ENCODE measurements around the gene MTHFD2. TPM values are rescaled to one million over a fixed set of nuclear protein-coding genes. Genes with fewer than 3 reads are reported as not detected.

The MTHFD2 gene
- polyA plus RNA-seq, 1 of the 3 experiments (the other 2 are of a cell fraction) = 68.6 TPM

DNA sequence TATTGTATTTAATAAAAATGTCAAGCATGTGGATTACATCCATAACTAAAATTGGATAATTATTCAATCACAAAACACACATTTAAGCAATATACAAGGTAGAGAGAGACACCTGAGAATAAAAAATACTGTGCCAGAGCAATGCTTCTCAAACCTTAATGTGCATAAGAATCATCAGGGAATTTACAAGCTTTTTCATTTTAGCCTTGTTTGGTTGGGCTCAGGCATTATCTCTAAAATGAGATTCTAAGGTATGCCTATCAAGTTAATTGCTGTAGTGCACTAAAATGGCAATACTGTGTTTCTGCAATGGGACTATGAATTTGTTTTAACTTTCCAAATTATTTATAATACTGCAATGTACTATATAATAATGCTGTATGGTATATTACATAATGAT lies 20.7 kb upstream of the MTHFD2 start:
- H3K9me2 ChIP-seq = no peaks in the 10 kb centered on the region
- H3K9ac ChIP-seq = peak overlapping the region; percentile 99
- ChIA-PET CTCF (interaction anchor here (0.9 to 2.0 kb wide), 5 partner anchors 8 to 33 kb away, joined by 3 to 9 read pairs (median 4); partner anchors contain the start of gene MTHFD2), POLR2A (interaction anchor here (1.0 to 2.6 kb wide), 11 partner anchors 10 to 441 kb away, joined by 3 to 24 read pairs (median 5); partner anchors contain the start of genes BOLA3, MTHFD2, STAMBP and TPRKB)
- peaks cover 0 to 30% of the 10 kb centered on the region in 2 experiments for H3K36me3 ChIP-seq (replicated peaks in 1 of 2; ENCODE audit: control insufficient read depth in 1 of 2, insufficient read depth in 2 of 2, low read length in 1 of 2)
- H3K4me2 ChIP-seq = peak overlapping the region; percentile 72
- H3K4me3 ChIP-seq (ENCODE audit: low read depth in 2 of 2, low read length in 1 of 2) = peak overlapping the region; percentile 71 to 96
- H3K9me3 ChIP-seq = no peaks in the 10 kb centered on the region
- H4K20me1 ChIP-seq (ENCODE audit: insufficient read depth) = peaks cover 55% of the 10 kb centered on the region
- peak overlapping the region; percentile 87 to 94 for H3K27ac ChIP-seq (ENCODE audit: low read depth in 2 of 2, low read length in 1 of 2)
- no peaks in the 10 kb centered on the region for H3K27me3 ChIP-seq (ENCODE audit: insufficient read depth)
- H2AFZ ChIP-seq (ENCODE audit: low read depth) = no peak overlapping the region
- DNase-seq = no peak
- peaks cover 4 to 6% of the 10 kb centered on the region in 2 experiments; a peak in 3 of 4 replicates for H3K4me1 ChIP-seq (ENCODE audit: control insufficient read depth in 1 of 2, insufficient read depth in 2 of 2, low read depth in 1 of 2, low read length in 1 of 2)
- H3F3A ChIP-seq (replicated peaks; ENCODE audit: insufficient read depth) = peaks cover 25% of the 10 kb centered on the region
- no peak for TF ChIP-seq MXI1 (IDR thresholded peaks at IDR 0.05; ENCODE audit: low read depth, low read length)
- 0 out of 2 replicates have a peak, but pooled peaks have one; percentile 7 for TF ChIP-seq RXRA (IDR thresholded peaks at IDR 0.05; ENCODE audit: borderline replicate concordance, low read depth)
- H3K79me2 ChIP-seq (ENCODE audit: insufficient read depth) = peaks cover 58% of the 10 kb centered on the region

DNA sequence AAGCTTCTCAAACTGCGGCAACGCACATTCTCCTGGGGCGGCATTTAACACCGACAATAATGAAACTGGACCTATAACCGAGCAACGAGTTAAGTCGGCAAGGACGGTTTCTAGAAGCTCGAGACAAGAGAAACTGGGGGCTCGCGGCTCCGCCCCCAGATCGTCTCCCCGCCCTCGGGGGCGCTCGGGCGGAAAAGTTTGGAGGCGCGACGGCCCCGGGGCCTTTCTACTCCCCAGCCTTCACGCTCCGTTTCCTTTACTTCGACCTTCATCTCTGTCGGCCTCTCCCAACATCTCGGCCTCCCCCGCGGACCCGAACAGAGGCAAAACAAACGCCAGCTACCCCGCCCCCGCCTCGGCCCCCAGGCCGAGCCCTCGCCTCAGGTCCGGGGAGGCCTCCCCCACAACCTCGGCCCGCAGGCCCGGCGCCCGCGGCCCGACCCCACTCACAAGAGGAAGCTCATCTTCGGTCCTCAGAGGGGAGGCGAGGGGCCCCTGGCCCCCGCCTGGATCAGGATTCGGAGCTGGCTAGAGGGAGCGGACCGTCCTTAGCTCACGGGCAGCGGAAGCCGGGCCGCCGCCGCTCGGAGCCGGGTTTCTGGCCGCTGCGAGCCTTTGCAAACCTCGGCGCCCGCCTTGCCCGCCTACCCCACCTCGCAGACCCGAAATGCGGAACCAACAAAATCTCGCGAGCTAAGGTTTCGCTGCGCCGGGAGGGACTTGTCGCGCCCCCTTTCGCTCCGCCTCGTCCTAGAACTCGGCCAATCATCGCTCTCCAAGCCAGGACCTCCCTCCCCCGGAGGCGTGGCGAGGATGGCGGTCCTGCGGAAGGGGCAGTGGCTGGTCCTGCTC lies 20.0 kb upstream of the MTHFD2 start, which contains the start of gene MOB1A:
TSS of gene MOB1A (minus strand) at position 669 of the 852 bp plus-strand sequence. CDS start at position 464, 205 bp downstream.
- H2AFZ ChIP-seq (ENCODE audit: low read depth) = peak within 1 kb of the TSS; percentile 89
- no peaks in the 10 kb centered on the region for H3K27me3 ChIP-seq (ENCODE audit: insufficient read depth)
- WGBS (ENCODE audit: low lambda C conversion rate) = 1% methylated on average over 52 of the region's 84 CpGs
- no peaks in the 10 kb centered on the region for H3K9me3 ChIP-seq
- H3K27ac ChIP-seq (ENCODE audit: low read depth in 2 of 2, low read length in 1 of 2) = peak within 1 kb of the TSS; percentile 87 to 94
- H3K4me3 ChIP-seq (ENCODE audit: low read depth in 2 of 2, low read length in 1 of 2) = peak within 1 kb of the TSS; percentile 71 to 96
- ChIA-PET CTCF (interaction anchor here (0.8 to 2.0 kb wide), 11 partner anchors 9 to 389 kb away, joined by 3 to 9 read pairs (median 4); partner anchors contain the start of gene MTHFD2), POLR2A (interaction anchor here (0.6 to 2.6 kb wide), 16 partner anchors 10 to 441 kb away, joined by 3 to 24 read pairs (median 4); partner anchors contain the start of genes BOLA3, C2orf81, DGUOK and MTHFD2)
- H3K9me2 ChIP-seq = no peaks in the 10 kb centered on the region
- peak within 1 kb of the TSS; percentile 99 for H3K9ac ChIP-seq
- H3K4me2 ChIP-seq = peak within 1 kb of the TSS; percentile 72
- DNase-seq = peak; percentile 97
- peaks cover 51% of the 10 kb centered on the region for H3K79me2 ChIP-seq (ENCODE audit: insufficient read depth)
- H3F3A ChIP-seq (replicated peaks; ENCODE audit: insufficient read depth) = peaks cover 24% of the 10 kb centered on the region
- H3K4me1 ChIP-seq (ENCODE audit: control insufficient read depth in 1 of 2, insufficient read depth in 2 of 2, low read depth in 1 of 2, low read length in 1 of 2) = peaks cover 4 to 6% of the 10 kb centered on the region in 2 experiments; a peak in 3 of 4 replicates
- H4K20me1 ChIP-seq (ENCODE audit: insufficient read depth) = peaks cover 47% of the 10 kb centered on the region
- H3K36me3 ChIP-seq (replicated peaks in 1 of 2; ENCODE audit: control insufficient read depth in 1 of 2, insufficient read depth in 2 of 2, low read length in 1 of 2) = peaks cover 0 to 28% of the 10 kb centered on the region in 2 experiments
- TF ChIP-seq TAF1 (IDR thresholded peaks at IDR 0.05; ENCODE audit: borderline replicate concordance, low read depth, low read length) (peak; percentile 87; the same call in 1 of the 2 replicates), EP300 (IDR thresholded peaks at IDR 0.05; ENCODE audit: borderline replicate concordance in 1 of 2, low read depth in 1 of 2, low read length in 1 of 2) (no peak), POLR2AphosphoS5 (IDR thresholded peaks at IDR 0.05; ENCODE audit: low read depth, low read length) (peak; percentile 95; the same call in 1 of the 2 replicates), SMC3 (IDR thresholded peaks at IDR 0.05; ENCODE audit: low read depth, low read length) (no peak), FOXM1 (IDR thresholded peaks at IDR 0.05; ENCODE audit: low read depth) (no peak), MXI1 (IDR thresholded peaks at IDR 0.05; ENCODE audit: low read depth, low read length) (peak; percentile 73), RXRA (IDR thresholded peaks at IDR 0.05; ENCODE audit: borderline replicate concordance, low read depth) (no peak), MAX (IDR thresholded peaks at IDR 0.05; ENCODE audit: low read depth) (no peak; the same call in 1 of the 2 replicates), CHD2 (IDR thresholded peaks at IDR 0.05; ENCODE audit: low read length, partially characterized antibody) (peak; percentile 99), FOXJ3 (CRISPR knock-in tag; IDR thresholded peaks at IDR 0.05) (no peak), NRF1 (IDR thresholded peaks at IDR 0.05; ENCODE audit: low read depth, low read length) (peak; percentile 64), TCF12 (IDR thresholded peaks at IDR 0.05) (no peak), ELF1 (IDR thresholded peaks at IDR 0.05) (peak; percentile 87), PBX3 (IDR thresholded peaks at IDR 0.05) (no peak), RCOR1 (IDR thresholded peaks at IDR 0.05; ENCODE audit: low read length) (no peak), SIN3A (IDR thresholded peaks at IDR 0.05; ENCODE audit: borderline replicate concordance, low read depth, low read length) (peak; percentile 79; the same call in 1 of the 2 replicates), RFX5 (IDR thresholded peaks at IDR 0.05; ENCODE audit: low read length) (no peak), JUND (IDR thresholded peaks at IDR 0.05) (no peak)
- TF ChIP-seq, protein P1, sequence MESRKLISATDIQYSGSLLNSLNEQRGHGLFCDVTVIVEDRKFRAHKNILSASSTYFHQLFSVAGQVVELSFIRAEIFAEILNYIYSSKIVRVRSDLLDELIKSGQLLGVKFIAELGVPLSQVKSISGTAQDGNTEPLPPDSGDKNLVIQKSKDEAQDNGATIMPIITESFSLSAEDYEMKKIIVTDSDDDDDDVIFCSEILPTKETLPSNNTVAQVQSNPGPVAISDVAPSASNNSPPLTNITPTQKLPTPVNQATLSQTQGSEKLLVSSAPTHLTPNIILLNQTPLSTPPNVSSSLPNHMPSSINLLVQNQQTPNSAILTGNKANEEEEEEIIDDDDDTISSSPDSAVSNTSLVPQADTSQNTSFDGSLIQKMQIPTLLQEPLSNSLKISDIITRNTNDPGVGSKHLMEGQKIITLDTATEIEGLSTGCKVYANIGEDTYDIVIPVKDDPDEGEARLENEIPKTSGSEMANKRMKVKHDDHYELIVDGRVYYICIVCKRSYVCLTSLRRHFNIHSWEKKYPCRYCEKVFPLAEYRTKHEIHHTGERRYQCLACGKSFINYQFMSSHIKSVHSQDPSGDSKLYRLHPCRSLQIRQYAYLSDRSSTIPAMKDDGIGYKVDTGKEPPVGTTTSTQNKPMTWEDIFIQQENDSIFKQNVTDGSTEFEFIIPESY (IDR thresholded peaks at IDR 0.05; ENCODE audit: borderline replicate concordance, low read depth) = peak; percentile 96
- TF ChIP-seq, protein P2, sequence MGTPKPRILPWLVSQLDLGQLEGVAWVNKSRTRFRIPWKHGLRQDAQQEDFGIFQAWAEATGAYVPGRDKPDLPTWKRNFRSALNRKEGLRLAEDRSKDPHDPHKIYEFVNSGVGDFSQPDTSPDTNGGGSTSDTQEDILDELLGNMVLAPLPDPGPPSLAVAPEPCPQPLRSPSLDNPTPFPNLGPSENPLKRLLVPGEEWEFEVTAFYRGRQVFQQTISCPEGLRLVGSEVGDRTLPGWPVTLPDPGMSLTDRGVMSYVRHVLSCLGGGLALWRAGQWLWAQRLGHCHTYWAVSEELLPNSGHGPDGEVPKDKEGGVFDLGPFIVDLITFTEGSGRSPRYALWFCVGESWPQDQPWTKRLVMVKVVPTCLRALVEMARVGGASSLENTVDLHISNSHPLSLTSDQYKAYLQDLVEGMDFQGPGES (IDR thresholded peaks at IDR 0.05; ENCODE audit: low read depth, low read length) = no peak
- TF ChIP-seq, protein P3, sequence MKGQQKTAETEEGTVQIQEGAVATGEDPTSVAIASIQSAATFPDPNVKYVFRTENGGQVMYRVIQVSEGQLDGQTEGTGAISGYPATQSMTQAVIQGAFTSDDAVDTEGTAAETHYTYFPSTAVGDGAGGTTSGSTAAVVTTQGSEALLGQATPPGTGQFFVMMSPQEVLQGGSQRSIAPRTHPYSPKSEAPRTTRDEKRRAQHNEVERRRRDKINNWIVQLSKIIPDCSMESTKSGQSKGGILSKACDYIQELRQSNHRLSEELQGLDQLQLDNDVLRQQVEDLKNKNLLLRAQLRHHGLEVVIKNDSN (IDR thresholded peaks at IDR 0.05; ENCODE audit: borderline replicate concordance, low read depth) = no peak
